RWPE1 (cell line): ENCODE measurements around the gene NT5C3B.
A peak's percentile ranks its signal among the peaks of the same experiment; 100 is the strongest.
"Not testable (repeated sequence)": the region's sequence is repeated elsewhere in the genome, so short reads cannot be mapped to it uniquely, and the experiment has no call there.

Experiments used
- CTCF ChIA-PET: fragments of 350-600 bp; sonication (Branson Sonifier 250); formaldehyde crosslinking; extraction: SDS; loops from one replicate; lab custom pipeline; 2021; lab: Yijun Ruan, JAX
- POLR2A ChIA-PET: fragments of 400-600 bp; formaldehyde crosslinking; extraction: SDS; loops from one replicate; lab custom pipeline; 2020; ENCODE audit warnings: antibody characterized with exemption; ENCODE audit not compliant: low non-redundant PET; lab: Yijun Ruan, JAX
- DNase-seq: peaks from one replicate; pipeline ENCODE4 v3.0.0; 2012; ENCODE audit warnings: low spot score
- H3K27ac ChIP-seq: fragments of 450-650 bp; 2 replicates; pipeline ENCODE4 v1.5.1; 2017
- CTCF ChIP-seq: fragments of 450-650 bp; conservative IDR thresholded peaks from 2 replicates; pipeline ENCODE4 v1.5.1; 2017; ENCODE audit warnings: low read depth, mild to moderate bottlenecking

Gene NT5C3B

DNA sequence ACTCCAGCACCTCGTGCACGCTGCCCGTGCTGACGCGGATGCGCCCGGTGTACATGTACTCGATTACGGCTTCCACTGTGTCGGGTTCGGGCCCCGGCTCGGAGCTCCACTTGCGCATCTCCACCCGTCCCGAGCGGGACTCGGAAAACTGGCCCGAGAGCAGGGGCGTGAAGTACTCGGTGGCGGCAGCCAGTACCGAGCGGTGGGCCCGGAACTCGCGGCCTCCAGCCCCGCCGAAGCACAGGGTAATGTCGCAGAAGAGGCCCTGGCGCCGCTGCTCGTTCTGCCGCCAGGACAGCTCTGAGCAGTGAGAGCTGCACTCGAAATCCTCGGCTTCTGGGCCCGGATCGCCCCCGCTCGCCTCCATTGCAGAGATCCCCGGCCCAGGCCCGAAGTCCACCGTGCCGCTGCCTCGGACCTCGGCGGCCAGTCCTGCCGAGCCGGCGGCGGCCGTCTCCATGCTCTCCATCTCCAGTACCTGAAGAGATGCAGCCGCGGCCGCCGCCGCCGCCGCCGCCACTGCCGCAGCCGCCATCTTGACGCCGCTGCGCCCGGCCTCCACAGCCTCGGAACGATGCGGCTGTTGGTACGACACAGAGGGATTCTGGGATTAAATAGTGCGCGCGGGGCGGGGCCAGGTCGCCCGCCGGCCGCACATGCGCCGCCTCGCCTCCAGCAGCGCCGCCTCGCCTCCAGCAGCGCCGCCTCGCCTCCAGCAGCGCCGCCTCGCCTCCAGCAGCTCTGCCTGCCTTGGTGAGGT is 29.0 kb upstream of the NT5C3B start, which contains the start of gene KLHL11:
KLHL11 (minus strand) TSS at position 588 of the 760 bp plus-strand sequence; CDS start at position 535, 53 bp downstream.
- H3K27ac ChIP-seq: peak within 1 kb of the TSS; percentile 85
- no peak for TF ChIP-seq CTCF
- POLR2A ChIA-PET: interaction anchor here (0.6 kb wide), 1 partner anchor 42 kb away, joined by 3 read pairs; no protein-coding TSS in a partner anchor
- CTCF ChIA-PET: interaction anchor here (0.9 to 1.4 kb wide), 2 partner anchors 54 to 128 kb away, joined by 3 to 7 read pairs; no protein-coding TSS in a partner anchor
- DNase-seq: peak; percentile 90

DNA sequence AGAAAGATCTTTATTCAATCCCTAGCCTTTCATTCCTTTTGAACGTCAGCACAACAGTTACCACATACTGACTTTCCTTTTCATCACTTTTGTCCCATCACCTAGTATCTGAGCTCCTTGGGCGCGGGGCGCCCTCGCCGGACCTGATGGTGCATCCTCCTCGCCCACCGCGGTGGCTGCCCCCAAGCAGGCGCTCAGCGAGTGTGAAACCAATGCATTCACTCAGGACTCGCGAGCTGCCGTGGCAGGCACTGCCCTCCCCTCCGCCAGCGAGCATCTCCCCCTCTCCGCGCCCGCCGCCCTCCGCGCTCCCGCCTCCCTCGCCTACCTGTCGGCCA is 28.4 kb upstream of the NT5C3B start:
- DNase-seq: no peak
- ChIA-PET CTCF (interaction anchor here (0.9 to 1.4 kb wide), 2 partner anchors 53 to 127 kb away, joined by 3 to 7 read pairs; no protein-coding TSS in a partner anchor), POLR2A (interaction anchor here (1.0 kb wide), 1 partner anchor 66 kb away, joined by 3 read pairs; the partner anchor contains the start of gene ODAD4)
- TF ChIP-seq CTCF: no peak
- H3K27ac ChIP-seq: peak overlapping the region; percentile 85

- no peak for DNase-seq
- CTCF ChIA-PET: interaction anchor here (0.7 to 1.4 kb wide), 2 partner anchors 27 to 126 kb away, joined by 3 to 7 read pairs; partner anchors contain the start of gene NT5C3B
- TF ChIP-seq CTCF: no peak
- no peak overlapping the region for H3K27ac ChIP-seq
- POLR2A ChIA-PET: interaction anchor here (1.0 kb wide), 1 partner anchor 67 kb away, joined by 3 read pairs; the partner anchor contains the start of gene ODAD4
Observed at GRCh38 chr17:41863074-41863848, 27.2 kb upstream of the NT5C3B start.

- no peak for TF ChIP-seq CTCF
- POLR2A ChIA-PET: no interaction called here
- CTCF ChIA-PET: interaction anchor here (0.6 kb wide), 2 partner anchors 94 to 369 kb away, joined by 3 to 4 read pairs; no protein-coding TSS in a partner anchor
- no peak overlapping the region for H3K27ac ChIP-seq
- DNase-seq: no peak
Observed at GRCh38 chr17:41860254-41860931, 24.4 kb upstream of the NT5C3B start.

DNA sequence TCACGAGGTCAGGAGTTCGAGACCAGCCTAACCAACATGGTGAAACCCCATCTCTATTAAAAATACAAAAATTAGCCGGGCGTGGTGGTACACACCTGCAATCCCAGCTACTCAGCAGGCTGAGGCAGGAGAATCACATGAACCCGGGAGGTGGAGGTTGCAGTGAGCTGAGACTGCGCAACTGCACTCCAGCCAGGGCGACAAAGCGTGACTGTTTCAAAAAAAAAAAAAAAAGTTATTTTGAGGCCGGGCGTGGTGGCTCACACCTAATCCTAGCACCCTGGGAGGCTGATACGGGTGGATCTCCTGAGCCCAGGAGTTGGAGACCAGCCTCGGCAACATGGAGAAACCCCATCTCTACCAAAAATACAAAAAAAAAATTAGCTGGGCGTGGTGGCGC is 15.3 kb upstream of the NT5C3B start:
- POLR2A ChIA-PET: not testable (repeated sequence)
- CTCF ChIA-PET: interaction anchor here (0.6 kb wide), 1 partner anchor 101 kb away, joined by 5 read pairs; no protein-coding TSS in a partner anchor
- H3K27ac ChIP-seq: peak overlapping the region; percentile 14; the same call in 1 of the 2 replicates

DNA sequence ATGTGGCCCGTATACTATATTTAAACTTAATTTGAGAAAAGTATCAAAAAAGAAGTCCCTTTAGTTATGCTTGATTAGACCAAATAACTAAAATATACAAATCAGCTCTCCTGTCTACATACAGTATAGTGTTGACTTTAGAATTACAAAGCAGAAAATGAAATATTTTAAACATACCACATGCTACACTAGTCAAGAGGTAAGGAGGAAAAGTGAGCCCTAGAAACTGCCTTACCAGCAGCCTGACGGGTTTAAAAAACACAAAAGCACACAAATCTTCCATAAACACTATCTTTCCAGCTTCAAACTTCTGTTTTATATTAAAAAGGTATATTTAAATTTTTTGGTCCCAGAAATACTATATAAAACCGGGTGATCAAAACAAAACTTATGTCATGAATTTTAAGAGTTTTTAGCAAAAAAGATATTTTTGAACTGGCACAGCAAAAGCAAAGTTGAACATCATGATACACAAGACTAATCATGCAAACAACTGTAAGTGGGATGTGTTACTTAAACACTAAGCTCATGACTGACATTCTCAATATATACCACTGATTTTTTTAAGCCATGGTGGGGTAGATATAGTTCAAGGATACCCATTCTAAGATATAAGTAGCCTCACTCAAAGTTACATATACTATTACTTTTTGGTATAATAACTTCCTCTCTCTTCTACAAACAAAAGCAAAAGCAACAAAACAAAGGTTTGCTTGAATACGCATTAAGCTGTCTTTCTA is 13.4 kb upstream of the NT5C3B start:
- CTCF ChIA-PET: no interaction called here
- POLR2A ChIA-PET: no interaction called here

More for the DNA sequence above, 15.3 kb upstream of the NT5C3B start:
- DNase-seq: not testable (repeated sequence)

More for the DNA sequence above, 13.4 kb upstream of the NT5C3B start:
- no peak for DNase-seq
- H3K27ac ChIP-seq: no peak overlapping the region
- no peak for TF ChIP-seq CTCF
